Activated naive CD4-positive, alpha-beta T cell treated with anti-CD3 and anti-CD28 coated beads, Interleukin-2, amount 50 U/mL, for 24 hours (primary cell): ENCODE results near the gene TMEM255B.
A peak's percentile ranks its signal among the peaks of the same experiment; 100 is the strongest.
"Not testable (repeated sequence)": the region's sequence is repeated elsewhere in the genome, so short reads cannot be mapped to it uniquely, and the experiment has no call there.

Experiments used
- H3K27ac Mint-ChIP-seq: one replicate; pipeline ENCODE4 v1.8.0; 2021; ENCODE audit warnings: mild to moderate bottlenecking, mixed read lengths
- H3K27me3 Mint-ChIP-seq: one replicate; pipeline ENCODE4 v1.8.0; 2021; ENCODE audit warnings: mixed read lengths
- H3K36me3 Mint-ChIP-seq: one replicate; pipeline ENCODE4 v1.8.0; 2021; ENCODE audit warnings: mixed read lengths
- H3K4me1 Mint-ChIP-seq: one replicate; pipeline ENCODE4 v1.8.0; 2021; ENCODE audit warnings: mixed read lengths
- H3K4me3 Mint-ChIP-seq: one replicate; pipeline ENCODE4 v1.8.0; 2021; ENCODE audit warnings: mild to moderate bottlenecking, mixed read lengths
- H3K9me3 Mint-ChIP-seq: one replicate; pipeline ENCODE4 v1.8.0; 2021; ENCODE audit warnings: mixed read lengths

Gene TMEM255B

GRCh38 chr13:113742445-113743120, 16.4 kb upstream of the TMEM255B start:
- Mint-ChIP-seq H3K9me3 (no peaks in the 10 kb centered on the region), H3K27me3 (peaks cover 11% of the 10 kb centered on the region), H3K4me3 (peak overlapping the region; percentile 40), H3K4me1 (peaks cover 27% of the 10 kb centered on the region), H3K27ac (no peak overlapping the region), H3K36me3 (no peaks in the 10 kb centered on the region)

GRCh38 chr13:113743366-113744195, 15.4 kb upstream of the TMEM255B start:
- H3K36me3 Mint-ChIP-seq = no peaks in the 10 kb centered on the region
- H3K9me3 Mint-ChIP-seq = no peaks in the 10 kb centered on the region
- peaks cover 11% of the 10 kb centered on the region for H3K27me3 Mint-ChIP-seq
- peaks cover 27% of the 10 kb centered on the region for H3K4me1 Mint-ChIP-seq
- no peak overlapping the region for H3K4me3 Mint-ChIP-seq
- no peak overlapping the region for H3K27ac Mint-ChIP-seq

GRCh38 chr13:113744197-113745000, 14.6 kb upstream of the TMEM255B start:
- H3K27me3 Mint-ChIP-seq = peaks cover 11% of the 10 kb centered on the region
- peak overlapping the region; percentile 30 for H3K27ac Mint-ChIP-seq
- H3K9me3 Mint-ChIP-seq = no peaks in the 10 kb centered on the region
- H3K36me3 Mint-ChIP-seq = no peaks in the 10 kb centered on the region
- peaks cover 27% of the 10 kb centered on the region for H3K4me1 Mint-ChIP-seq
- H3K4me3 Mint-ChIP-seq = no peak overlapping the region

GRCh38 chr13:113745059-113745458, 14.0 kb upstream of the TMEM255B start:
- Mint-ChIP-seq H3K27me3 (peaks cover 11% of the 10 kb centered on the region), H3K4me3 (no peak overlapping the region), H3K9me3 (no peaks in the 10 kb centered on the region), H3K4me1 (peaks cover 27% of the 10 kb centered on the region), H3K27ac (peak overlapping the region; percentile 30), H3K36me3 (no peaks in the 10 kb centered on the region)

- not testable (repeated sequence) for H3K4me3 Mint-ChIP-seq, H3K27me3 Mint-ChIP-seq, H3K36me3 Mint-ChIP-seq, H3K9me3 Mint-ChIP-seq
- peak overlapping the region; percentile 38 for H3K27ac Mint-ChIP-seq
- peaks cover 25% of the 10 kb centered on the region for H3K4me1 Mint-ChIP-seq
Measured at GRCh38 chr13:113745500-113746142, 13.4 kb upstream of the TMEM255B start.

GRCh38 chr13:113746143-113746525, 12.9 kb upstream of the TMEM255B start:
- H3K4me1 Mint-ChIP-seq = peaks cover 20% of the 10 kb centered on the region
- no peak overlapping the region for H3K4me3 Mint-ChIP-seq
- H3K36me3 Mint-ChIP-seq = no peaks in the 10 kb centered on the region
- peaks cover 7% of the 10 kb centered on the region for H3K27me3 Mint-ChIP-seq
- no peak overlapping the region for H3K27ac Mint-ChIP-seq
- H3K9me3 Mint-ChIP-seq = no peaks in the 10 kb centered on the region

GRCh38 chr13:113746671-113747070, 12.4 kb upstream of the TMEM255B start:
- H3K4me3 Mint-ChIP-seq = no peak overlapping the region
- H3K36me3 Mint-ChIP-seq = no peaks in the 10 kb centered on the region
- H3K27me3 Mint-ChIP-seq = peaks cover 4% of the 10 kb centered on the region
- peaks cover 14% of the 10 kb centered on the region for H3K4me1 Mint-ChIP-seq
- no peak overlapping the region for H3K27ac Mint-ChIP-seq
- no peaks in the 10 kb centered on the region for H3K9me3 Mint-ChIP-seq

- H3K4me1 Mint-ChIP-seq = peaks cover 7% of the 10 kb centered on the region
- peaks cover 3% of the 10 kb centered on the region for H3K27me3 Mint-ChIP-seq
- no peak overlapping the region for H3K27ac Mint-ChIP-seq
- no peak overlapping the region for H3K4me3 Mint-ChIP-seq
- H3K36me3 Mint-ChIP-seq = no peaks in the 10 kb centered on the region
- no peaks in the 10 kb centered on the region for H3K9me3 Mint-ChIP-seq
Measured at GRCh38 chr13:113747291-113747833, 11.7 kb upstream of the TMEM255B start.

GRCh38 chr13:113748101-113748861, 10.7 kb upstream of the TMEM255B start:
- no peaks in the 10 kb centered on the region for H3K36me3 Mint-ChIP-seq
- no peaks in the 10 kb centered on the region for H3K9me3 Mint-ChIP-seq

GRCh38 chr13:113748862-113749451, 10.1 kb upstream of the TMEM255B start:
- H3K9me3 Mint-ChIP-seq = no peaks in the 10 kb centered on the region
- H3K4me1 Mint-ChIP-seq = peaks cover 4% of the 10 kb centered on the region
- H3K27ac Mint-ChIP-seq = no peak overlapping the region
- H3K36me3 Mint-ChIP-seq = no peaks in the 10 kb centered on the region
- no peak overlapping the region for H3K4me3 Mint-ChIP-seq
- H3K27me3 Mint-ChIP-seq = peaks cover 3% of the 10 kb centered on the region

More at GRCh38 chr13:113748101-113748861, 10.7 kb upstream of the TMEM255B start:
- Mint-ChIP-seq H3K4me3 (no peak overlapping the region), H3K27ac (no peak overlapping the region), H3K4me1 (peaks cover 4% of the 10 kb centered on the region), H3K27me3 (peaks cover 3% of the 10 kb centered on the region)

- H3K27me3 Mint-ChIP-seq = peaks cover 3% of the 10 kb centered on the region
- no peaks in the 10 kb centered on the region for H3K9me3 Mint-ChIP-seq
- H3K27ac Mint-ChIP-seq = no peak overlapping the region
- peaks cover 4% of the 10 kb centered on the region for H3K4me1 Mint-ChIP-seq
- no peak overlapping the region for H3K4me3 Mint-ChIP-seq
- H3K36me3 Mint-ChIP-seq = no peaks in the 10 kb centered on the region
Measured at GRCh38 chr13:113749507-113749906, 9.5 kb upstream of the TMEM255B start.

- H3K4me1 Mint-ChIP-seq = peaks cover under 1% of the 10 kb centered on the region
- peaks cover under 1% of the 10 kb centered on the region for H3K27me3 Mint-ChIP-seq
Measured at GRCh38 chr13:113749967-113750366, 9.1 kb upstream of the TMEM255B start.

GRCh38 chr13:113750554-113751399, 8.2 kb upstream of the TMEM255B start:
- no peaks in the 10 kb centered on the region for H3K4me1 Mint-ChIP-seq
- no peak overlapping the region for H3K4me3 Mint-ChIP-seq
- peaks cover 1% of the 10 kb centered on the region for H3K27me3 Mint-ChIP-seq
- H3K36me3 Mint-ChIP-seq = no peaks in the 10 kb centered on the region
- H3K27ac Mint-ChIP-seq = no peak overlapping the region
- H3K9me3 Mint-ChIP-seq = no peaks in the 10 kb centered on the region

More at GRCh38 chr13:113749967-113750366, 9.1 kb upstream of the TMEM255B start:
- H3K9me3 Mint-ChIP-seq = no peaks in the 10 kb centered on the region
- no peaks in the 10 kb centered on the region for H3K36me3 Mint-ChIP-seq
- peak overlapping the region; percentile 12 for H3K27ac Mint-ChIP-seq
- no peak overlapping the region for H3K4me3 Mint-ChIP-seq
